Measurements from ENCODE around the gene PLPP3. TPM values are rescaled to one million over a fixed set of nuclear protein-coding genes. Genes with fewer than 3 reads are reported as not detected.

Gene PLPP3
- polyA plus RNA-seq, 1 of the 3 experiments (the other 2 are of a cell fraction), result 32.2 TPM

DNA sequence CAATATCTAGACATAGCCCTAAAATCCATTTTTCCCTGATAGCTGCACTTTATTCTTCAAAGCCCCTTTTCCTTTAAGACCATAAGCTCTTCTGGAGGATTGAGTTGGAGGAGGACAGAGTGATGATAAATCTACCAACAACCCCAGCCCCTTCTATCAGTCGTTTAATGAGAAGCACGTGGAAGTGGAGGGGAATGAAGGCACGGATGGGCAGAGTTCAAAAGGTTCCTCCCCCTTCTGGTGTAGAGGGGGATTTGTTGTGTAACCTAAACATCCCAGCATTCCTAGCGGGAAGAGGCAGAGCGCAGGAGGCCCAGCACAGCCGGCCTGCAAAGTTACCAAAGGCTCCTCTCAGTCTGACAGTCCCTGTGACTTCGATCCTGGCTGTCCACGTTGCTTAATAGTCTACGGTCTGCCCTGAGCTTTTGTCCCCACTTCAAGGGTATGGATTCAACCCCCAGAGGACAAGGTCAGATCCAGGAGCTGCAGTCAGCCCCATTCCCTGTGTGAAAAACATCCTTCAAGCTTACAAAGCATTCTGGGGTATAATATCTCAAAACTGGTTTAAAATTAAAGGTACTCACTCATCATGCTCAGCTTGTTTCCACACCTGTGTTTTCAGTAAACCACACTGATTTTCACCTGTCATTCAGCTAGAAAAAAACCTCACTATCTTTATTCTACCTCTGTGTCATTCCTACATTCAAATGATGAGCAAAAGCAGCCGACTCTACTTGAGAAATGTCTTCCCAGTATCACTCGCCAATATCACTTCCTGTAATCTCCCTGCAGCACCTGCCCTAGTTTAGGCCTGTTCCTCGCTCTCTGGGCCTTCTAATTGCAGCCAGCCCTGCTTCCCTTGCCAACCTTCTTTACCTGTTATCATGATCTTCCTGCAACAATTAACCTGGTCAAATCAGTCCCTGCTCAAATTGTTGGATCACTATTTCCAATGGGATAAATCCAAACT, 117.9 kb downstream of the PLPP3 start:
- no peaks in the 10 kb centered on the region for H4K20me1 ChIP-seq (ENCODE audit: insufficient read depth)
- H3K36me3 ChIP-seq (replicated peaks in 1 of 2; ENCODE audit: control insufficient read depth in 1 of 2, insufficient read depth in 2 of 2, low read length in 1 of 2), result no peaks in the 10 kb centered on the region
- no peaks in the 10 kb centered on the region for H3K9me3 ChIP-seq
- peaks cover 0 to 6% of the 10 kb centered on the region in 2 experiments; a peak in 1 of 4 replicates for H3K4me1 ChIP-seq (ENCODE audit: control insufficient read depth in 1 of 2, insufficient read depth in 2 of 2, low read depth in 1 of 2, low read length in 1 of 2)
- TF ChIP-seq NRF1 (IDR thresholded peaks at IDR 0.05; ENCODE audit: low read depth, low read length) (no peak), RCOR1 (IDR thresholded peaks at IDR 0.05; ENCODE audit: low read length) (no peak), RXRA (IDR thresholded peaks at IDR 0.05; ENCODE audit: borderline replicate concordance, low read depth) (no peak), RFX5 (IDR thresholded peaks at IDR 0.05; ENCODE audit: low read length) (no peak), GATA2 (CRISPR knock-in tag; IDR thresholded peaks at IDR 0.05) (no peak), RAD21 (IDR thresholded peaks at IDR 0.05; ENCODE audit: low read length) (no peak), TAF1 (IDR thresholded peaks at IDR 0.05; ENCODE audit: borderline replicate concordance, low read depth, low read length) (no peak), FOSL2 (IDR thresholded peaks at IDR 0.05; ENCODE audit: borderline replicate concordance, low read depth) (no peak), TEAD4 (IDR thresholded peaks at IDR 0.05; ENCODE audit: borderline replicate concordance, insufficient read depth) (no peak), MEF2A (IDR thresholded peaks at IDR 0.05; ENCODE audit: borderline replicate concordance, low read depth) (no peak), ELF1 (IDR thresholded peaks at IDR 0.05) (no peak), YY1 (IDR thresholded peaks at IDR 0.05; ENCODE audit: low read depth) (no peak)
- TF ChIP-seq, protein P1, sequence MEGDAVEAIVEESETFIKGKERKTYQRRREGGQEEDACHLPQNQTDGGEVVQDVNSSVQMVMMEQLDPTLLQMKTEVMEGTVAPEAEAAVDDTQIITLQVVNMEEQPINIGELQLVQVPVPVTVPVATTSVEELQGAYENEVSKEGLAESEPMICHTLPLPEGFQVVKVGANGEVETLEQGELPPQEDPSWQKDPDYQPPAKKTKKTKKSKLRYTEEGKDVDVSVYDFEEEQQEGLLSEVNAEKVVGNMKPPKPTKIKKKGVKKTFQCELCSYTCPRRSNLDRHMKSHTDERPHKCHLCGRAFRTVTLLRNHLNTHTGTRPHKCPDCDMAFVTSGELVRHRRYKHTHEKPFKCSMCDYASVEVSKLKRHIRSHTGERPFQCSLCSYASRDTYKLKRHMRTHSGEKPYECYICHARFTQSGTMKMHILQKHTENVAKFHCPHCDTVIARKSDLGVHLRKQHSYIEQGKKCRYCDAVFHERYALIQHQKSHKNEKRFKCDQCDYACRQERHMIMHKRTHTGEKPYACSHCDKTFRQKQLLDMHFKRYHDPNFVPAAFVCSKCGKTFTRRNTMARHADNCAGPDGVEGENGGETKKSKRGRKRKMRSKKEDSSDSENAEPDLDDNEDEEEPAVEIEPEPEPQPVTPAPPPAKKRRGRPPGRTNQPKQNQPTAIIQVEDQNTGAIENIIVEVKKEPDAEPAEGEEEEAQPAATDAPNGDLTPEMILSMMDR (IDR thresholded peaks at IDR 0.05), result no peak
- TF ChIP-seq, protein P2, sequence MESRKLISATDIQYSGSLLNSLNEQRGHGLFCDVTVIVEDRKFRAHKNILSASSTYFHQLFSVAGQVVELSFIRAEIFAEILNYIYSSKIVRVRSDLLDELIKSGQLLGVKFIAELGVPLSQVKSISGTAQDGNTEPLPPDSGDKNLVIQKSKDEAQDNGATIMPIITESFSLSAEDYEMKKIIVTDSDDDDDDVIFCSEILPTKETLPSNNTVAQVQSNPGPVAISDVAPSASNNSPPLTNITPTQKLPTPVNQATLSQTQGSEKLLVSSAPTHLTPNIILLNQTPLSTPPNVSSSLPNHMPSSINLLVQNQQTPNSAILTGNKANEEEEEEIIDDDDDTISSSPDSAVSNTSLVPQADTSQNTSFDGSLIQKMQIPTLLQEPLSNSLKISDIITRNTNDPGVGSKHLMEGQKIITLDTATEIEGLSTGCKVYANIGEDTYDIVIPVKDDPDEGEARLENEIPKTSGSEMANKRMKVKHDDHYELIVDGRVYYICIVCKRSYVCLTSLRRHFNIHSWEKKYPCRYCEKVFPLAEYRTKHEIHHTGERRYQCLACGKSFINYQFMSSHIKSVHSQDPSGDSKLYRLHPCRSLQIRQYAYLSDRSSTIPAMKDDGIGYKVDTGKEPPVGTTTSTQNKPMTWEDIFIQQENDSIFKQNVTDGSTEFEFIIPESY (IDR thresholded peaks at IDR 0.05; ENCODE audit: borderline replicate concordance, low read depth), result no peak
- TF ChIP-seq, protein P3, sequence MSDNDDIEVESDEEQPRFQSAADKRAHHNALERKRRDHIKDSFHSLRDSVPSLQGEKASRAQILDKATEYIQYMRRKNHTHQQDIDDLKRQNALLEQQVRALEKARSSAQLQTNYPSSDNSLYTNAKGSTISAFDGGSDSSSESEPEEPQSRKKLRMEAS (IDR thresholded peaks at IDR 0.05; ENCODE audit: low read depth), result no peak
- TF ChIP-seq, protein P4, sequence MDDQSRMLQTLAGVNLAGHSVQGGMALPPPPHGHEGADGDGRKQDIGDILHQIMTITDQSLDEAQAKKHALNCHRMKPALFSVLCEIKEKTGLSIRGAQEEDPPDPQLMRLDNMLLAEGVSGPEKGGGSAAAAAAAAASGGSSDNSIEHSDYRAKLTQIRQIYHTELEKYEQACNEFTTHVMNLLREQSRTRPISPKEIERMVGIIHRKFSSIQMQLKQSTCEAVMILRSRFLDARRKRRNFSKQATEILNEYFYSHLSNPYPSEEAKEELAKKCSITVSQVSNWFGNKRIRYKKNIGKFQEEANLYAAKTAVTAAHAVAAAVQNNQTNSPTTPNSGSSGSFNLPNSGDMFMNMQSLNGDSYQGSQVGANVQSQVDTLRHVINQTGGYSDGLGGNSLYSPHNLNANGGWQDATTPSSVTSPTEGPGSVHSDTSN (IDR thresholded peaks at IDR 0.05), result no peak
- TF ChIP-seq, protein P5, sequence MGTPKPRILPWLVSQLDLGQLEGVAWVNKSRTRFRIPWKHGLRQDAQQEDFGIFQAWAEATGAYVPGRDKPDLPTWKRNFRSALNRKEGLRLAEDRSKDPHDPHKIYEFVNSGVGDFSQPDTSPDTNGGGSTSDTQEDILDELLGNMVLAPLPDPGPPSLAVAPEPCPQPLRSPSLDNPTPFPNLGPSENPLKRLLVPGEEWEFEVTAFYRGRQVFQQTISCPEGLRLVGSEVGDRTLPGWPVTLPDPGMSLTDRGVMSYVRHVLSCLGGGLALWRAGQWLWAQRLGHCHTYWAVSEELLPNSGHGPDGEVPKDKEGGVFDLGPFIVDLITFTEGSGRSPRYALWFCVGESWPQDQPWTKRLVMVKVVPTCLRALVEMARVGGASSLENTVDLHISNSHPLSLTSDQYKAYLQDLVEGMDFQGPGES (IDR thresholded peaks at IDR 0.05; ENCODE audit: low read depth, low read length), result no peak
- no peak overlapping the region for H2AFZ ChIP-seq (ENCODE audit: low read depth)
- no peaks in the 10 kb centered on the region for H3K9me2 ChIP-seq
- H3K27ac ChIP-seq (ENCODE audit: low read depth in 2 of 2, low read length in 1 of 2), result no peak overlapping the region
- H3F3A ChIP-seq (replicated peaks; ENCODE audit: insufficient read depth), result peaks cover 5% of the 10 kb centered on the region
- DNase-seq, result no peak
- H3K27me3 ChIP-seq (ENCODE audit: insufficient read depth), result no peaks in the 10 kb centered on the region
- ChIA-PET CTCF (interaction anchor here (1.0 kb wide), 1 partner anchor 9 kb away, joined by 4 read pairs; no protein-coding TSS in a partner anchor), POLR2A (no interaction called here)
- no peak overlapping the region for H3K4me2 ChIP-seq
- H3K79me2 ChIP-seq (ENCODE audit: insufficient read depth), result no peaks in the 10 kb centered on the region
- H3K9ac ChIP-seq, result no peak overlapping the region
- 80% methylated on average over 12 of the region's 12 CpGs for WGBS (ENCODE audit: low lambda C conversion rate)
- H3K4me3 ChIP-seq (ENCODE audit: low read depth in 2 of 2, low read length in 1 of 2), result no peak overlapping the region

Data from SK-N-SH (cell line).